Stimulated activated CD4-positive, alpha-beta T cell treated with anti-CD3 and anti-CD28 coated beads, Interleukin-4, amount 100 ng/mL, for 24 hours (primary cell): ENCODE measurements around the gene AKAP8L.

ENCODE experiments used
- DNase-seq: peaks from one replicate; pipeline ENCODE4 v3.0.0-alpha.2; 2020

AKAP8L gene

DNA sequence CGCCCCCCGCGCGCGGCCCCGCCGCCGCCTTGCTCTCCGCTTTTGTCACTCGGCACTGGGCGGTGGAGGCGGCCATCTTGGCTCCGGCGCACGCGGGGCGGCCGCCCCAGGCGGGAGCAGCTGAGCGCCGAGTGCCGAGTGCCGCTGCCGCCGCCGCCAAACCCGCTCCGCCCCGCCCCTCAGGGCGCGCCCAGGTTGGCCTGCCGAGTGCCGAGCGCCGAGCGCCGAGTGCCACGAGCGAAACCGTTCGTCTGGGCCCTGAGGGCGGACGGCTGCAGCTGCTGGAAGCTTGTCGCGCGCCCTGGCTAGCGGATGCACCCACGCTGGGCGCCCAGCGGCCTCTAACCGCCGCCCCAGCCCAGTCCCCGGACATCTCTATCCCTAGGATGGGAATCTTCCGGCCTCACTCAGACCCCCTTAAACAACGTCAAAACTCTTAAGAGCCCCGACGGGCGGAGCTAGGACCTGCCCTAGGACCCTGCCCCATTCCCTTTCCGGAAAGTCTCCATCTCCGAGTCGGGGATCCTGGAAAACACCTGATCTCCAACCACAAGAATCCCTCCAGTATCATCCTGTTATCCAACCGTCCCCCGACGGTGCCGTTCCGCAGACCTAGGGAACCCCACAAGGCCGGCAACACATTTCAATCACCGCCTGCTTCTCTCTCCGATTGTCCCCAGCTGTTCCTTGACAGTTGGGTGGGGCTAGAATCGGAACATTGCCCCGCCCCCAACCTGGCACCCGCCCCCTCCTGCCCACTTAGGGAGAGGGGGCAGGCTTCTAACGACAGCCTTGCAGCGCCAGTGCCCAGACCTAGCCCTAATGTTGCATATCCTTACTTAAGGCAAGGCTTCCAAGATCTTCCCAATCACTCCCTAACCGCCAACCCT is 14.1 kb upstream of the AKAP8L start:
- peak; percentile 92 for DNase-seq

DNA sequence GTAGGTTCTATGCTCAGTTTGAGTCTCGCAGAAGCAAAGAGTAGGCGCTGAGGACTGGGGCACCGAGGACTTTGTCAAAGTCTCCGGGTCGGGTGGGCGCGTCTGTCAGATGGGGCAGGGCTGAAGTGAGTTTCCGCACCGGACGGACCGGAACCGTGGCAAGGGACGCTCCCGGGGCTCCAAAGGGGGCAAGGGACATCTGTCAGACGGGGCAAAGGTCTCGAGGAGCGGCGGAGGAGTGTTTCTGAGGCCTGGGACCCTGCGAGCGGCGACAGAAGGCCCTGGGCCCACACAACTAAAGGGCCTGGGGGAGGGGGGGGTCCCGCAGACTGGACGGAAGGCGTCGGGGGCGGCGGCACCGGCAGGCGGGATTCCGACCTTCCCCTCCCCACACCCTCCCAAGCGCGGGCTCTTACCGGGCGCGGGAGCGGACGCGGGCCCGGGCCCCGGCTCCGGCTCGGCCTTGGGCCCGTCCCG is 13.3 kb upstream of the AKAP8L start:
- DNase-seq: peak; percentile 48

DNA sequence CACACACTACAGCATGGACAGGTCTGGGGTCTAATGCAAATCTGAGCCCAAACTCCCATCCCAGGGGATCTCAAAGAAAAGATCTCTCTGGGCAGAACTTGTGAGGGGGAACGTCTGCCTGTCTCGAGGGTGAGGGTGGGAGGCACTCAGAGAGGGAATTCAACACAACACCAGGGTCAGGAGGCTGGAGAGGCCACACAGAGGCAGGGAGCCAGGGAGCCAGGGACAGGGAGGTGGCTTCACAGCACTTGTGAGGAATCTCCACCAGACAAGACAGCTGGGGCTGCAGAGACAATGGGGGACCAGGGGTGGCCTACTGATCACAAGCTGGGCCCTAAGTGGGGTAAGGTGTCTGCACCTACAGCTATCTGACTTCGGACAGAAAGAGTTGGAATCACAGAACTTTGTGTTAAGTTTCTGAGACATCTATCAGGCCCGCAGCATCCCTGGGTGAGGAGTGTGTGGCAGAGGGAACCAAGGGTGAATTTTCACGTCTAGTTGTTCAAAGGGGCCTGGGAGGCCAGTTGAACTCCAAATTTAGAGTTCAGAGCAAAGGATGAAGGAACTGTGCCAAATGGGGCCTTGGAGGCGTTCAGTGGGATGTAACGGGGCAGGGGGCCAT is 12.7 kb upstream of the AKAP8L start:
- DNase-seq: no peak

DNA sequence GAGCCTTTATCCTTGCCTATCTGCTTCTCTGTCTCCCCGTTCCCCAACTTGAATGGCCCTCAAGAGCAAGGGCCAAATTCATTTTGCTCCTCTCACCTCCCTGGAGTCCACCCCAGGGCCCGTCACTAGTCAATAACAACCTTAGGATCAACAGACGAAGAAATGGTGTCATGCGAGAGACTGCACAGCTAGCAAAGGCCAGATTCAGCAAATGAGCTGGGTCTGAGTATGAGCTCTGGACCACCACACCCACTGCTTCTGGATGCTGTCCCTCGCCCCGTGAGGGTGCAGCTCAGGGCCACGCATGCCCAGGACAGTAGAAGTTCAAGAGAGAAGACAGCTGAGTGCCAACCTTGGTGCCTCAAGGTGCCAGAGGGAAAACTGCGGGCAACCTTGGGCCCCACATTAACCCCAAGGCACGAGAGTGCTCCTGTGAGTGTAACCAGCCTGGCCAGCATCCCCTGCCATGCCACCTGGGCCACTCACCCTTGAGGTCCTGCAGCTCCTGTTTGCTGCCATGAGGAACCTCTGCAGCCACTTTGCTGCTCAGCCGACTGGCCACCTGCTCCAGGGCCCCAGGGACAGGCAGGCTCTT is 11.8 kb upstream of the AKAP8L start:
- no peak for DNase-seq

DNA sequence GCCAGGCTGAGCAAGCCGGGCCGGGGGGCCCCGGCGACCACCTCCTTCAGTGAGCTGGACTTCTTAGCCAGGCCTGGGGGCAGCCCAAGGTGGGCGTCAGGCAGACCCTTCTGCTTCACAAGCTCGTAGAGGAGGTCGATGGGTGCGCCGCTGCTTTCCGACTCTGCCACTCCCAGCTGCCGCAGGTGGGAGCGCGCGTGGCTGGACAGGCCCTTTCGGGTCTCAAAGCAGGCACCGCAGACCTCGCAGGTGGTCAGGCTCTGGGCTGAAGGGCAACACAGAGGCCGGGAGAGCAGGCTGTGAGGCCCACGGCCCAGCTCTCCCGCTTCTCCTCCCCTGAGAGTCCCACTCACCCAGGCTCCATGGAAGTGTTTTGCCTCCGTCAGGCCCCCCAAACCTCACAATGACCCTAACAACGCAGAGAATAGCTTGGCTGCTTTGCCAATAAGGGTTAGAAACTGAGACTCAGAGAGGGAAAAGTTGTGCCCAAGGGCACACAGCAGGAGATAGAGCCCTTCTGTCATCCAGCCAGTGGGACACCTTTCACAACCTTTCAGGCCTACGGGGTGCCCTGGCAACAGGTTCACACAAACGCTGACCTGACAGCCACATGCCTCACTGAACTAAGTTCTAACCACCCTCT is 11.2 kb upstream of the AKAP8L start:
- no peak for DNase-seq

DNA sequence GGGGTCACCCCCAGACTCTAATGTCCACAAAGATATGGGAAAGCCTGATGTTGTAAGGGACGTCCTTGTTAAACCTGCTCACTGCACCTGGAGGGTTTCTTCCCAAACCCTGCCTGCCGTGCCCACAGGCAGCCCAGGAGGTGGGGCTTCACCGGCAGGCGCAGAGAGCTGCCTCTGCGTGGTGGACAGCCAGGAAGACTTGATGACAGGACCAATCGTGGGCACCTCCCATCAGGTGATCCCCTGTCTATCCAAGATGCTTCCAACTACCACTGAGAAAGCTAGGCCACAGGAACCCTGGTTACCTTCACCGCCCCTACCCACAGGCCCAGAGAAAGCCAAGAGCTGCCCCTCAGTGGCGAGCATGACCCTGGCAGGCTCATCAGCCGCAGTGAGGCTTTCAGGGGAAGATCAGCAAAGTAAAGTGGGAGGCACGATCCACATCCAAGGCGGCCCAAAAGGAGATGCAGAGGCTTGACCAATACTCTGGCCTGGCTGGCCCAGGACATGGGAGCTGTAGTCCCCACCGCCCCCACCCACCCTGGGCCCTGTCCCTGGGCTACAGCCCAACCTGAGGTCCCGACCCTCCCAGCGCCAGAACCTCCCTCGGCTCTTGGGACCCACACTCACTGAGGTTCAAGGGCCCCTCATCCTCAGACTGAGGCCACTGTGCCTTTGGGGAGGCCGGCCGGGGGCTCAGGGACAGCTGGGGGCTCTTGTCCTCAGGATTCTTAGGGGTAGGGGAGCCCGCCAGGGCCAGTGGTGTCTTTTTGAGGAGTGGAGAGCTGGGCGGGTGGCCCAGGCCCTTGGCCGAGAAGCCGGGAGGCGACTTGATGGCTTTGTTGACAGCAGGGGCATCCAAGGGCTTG is 10.4 kb upstream of the AKAP8L start:
- no peak for DNase-seq

DNA sequence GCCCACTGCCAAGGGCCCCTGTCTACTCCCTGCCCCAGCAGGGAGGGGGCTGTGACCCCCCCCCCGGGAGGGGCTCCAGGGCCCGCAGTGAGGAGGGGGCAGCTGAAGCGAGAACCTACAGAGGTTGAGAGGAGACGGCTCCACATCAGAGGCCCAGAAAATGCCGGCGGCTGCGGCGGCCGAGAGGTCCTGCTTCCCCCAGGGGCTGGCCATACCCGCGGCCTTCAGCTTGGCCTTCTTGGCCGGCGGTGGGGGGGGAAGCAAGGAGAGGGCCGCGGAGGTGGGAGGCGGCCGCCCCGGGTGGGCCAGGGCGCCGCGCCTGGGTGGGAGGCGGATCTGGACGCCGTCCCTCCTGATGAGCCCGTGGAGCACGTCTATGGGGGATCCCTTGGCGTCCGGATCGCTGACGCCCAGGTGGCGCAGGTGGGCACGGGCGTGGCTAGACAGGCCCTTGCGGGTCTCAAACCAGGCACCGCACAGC is 9.2 kb upstream of the AKAP8L start:
- no peak for DNase-seq

DNA sequence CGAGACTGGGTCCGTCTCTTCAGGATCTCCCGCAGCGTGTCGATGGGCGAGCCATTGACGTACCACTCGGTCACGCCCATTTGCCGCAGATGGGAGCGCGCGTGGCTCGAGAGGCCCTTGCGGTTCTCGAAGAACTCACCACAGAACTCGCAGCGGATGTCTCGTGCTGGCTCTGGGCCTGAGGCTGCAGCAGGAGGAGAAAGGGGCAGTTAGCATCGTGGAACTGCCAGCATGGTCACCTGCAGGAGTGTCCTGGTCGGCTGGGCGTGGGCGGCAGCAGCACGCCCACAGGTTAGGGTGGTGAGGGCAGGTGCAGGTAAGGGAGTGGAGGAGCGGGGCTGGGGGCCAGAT is 8.5 kb upstream of the AKAP8L start:
- DNase-seq: no peak

DNA sequence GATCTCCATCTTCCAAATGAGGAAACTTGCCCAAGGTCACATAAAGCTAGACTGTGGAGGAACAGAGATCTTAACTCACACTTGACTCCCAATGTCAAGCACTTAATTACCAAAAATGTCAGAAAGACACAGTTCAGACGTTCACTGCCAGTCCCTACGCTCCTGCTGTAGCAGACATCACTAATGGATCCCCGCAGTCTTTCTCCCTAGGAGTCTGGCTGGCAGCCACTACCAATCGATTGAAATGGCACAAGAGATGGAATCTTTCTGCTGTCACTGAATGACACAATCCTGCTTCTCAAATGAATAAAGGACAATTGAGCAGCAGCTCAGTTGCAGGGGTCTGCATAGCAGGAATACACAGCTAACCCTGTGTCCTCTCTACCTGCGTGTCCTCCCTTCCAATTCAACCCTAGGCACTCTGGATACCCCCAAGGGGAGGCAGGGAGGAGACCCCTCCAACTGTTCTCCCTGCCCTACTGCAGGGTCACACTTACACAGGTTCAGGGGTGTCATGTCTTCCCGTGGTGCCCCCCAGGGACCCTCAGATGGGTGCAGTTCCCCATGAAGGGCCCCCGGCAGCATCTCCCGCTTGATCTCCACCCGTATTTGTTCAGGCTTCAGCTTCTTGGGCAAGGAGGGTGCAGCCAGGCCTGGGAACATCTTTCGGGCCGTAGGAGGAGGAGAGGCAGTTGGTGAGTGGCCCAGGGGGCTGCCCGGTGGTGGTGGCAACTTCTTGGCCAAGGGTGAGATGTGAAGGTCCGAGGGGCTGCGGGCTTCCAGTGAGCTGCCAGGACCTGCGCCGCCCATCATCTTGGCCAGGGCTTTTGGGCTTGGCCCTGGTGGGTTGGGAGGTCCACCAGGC is 7.9 kb upstream of the AKAP8L start:
- no peak for DNase-seq

DNA sequence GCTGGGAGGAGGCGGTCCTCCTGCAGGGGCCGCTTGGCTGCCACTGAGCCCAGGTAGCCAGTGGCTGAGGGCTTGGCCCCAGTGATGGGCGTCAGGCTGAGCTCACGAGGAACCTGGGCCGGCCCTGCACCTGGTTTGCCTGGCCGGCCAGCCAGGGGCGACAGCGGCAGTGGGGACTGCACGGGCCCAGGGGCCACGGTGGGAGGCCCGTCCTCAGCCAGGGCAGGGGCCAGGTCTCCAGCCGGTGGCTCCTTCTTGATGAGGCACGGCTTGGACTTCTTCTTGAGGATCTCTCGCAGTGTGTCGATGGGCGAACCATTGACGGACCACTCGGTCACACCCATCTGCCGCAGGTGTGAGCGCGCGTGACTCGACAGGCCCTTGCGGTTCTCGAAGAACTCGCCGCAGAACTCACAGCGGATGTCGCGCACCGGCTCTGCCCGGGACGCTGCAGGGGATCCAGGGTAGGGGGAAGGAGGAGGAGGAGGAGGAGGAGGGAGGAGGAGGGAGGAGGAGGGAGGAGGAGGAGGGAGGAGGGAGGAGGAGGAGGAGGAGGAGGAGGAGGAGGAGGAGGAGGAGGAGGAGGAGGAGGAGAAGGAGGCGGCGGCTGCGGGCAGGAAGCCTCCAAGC is 6.6 kb upstream of the AKAP8L start:
- DNase-seq: no peak

DNA sequence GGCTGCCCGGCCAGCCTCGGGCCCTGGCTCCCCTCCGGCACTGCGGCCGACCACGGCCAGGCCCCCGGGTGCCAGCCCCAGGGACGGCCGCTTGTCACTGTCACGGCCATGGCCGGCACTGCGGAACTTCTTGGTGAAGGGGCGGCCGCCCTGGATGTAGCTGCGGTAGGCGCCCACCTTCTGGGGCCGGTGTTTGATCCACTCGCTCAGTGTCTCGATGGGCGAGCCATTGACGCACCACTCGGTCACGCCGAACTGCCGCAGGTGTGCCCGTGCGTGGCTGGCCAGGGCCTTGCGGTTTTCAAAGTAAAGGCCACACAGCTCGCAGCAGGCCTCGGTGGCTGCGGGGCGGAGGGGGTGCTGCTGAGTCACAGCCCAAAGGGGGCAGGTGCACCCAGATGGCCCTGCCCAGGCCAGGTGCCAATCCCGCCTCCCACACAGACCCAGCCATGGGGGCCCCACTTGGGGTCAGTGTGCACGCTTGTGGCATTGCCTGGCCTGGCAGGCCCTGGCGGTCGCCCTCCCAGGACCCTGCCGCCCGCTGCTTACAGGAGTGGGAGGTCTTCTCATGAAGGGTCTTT is 6.0 kb upstream of the AKAP8L start:
- no peak for DNase-seq

DNA sequence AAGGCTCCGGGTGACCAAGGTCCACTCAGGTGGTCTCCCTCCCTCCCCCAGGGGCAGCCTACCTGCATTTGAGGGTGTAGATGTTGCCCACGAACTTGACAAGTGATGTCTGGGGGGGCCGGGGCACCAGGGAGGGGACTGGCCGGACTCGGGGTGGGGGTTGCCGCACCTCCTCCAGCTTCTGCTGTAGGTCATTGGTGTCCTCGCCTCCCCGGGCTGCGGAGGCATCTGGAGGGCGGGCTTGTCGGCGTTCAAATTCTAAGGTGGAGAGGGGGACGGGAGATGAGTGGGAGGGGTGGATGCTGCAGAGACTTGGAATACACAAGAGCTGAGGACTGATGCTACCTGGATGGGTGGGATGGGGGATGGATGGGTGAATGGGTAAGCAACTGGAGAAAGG is 5.3 kb upstream of the AKAP8L start:
- no peak for DNase-seq

DNA sequence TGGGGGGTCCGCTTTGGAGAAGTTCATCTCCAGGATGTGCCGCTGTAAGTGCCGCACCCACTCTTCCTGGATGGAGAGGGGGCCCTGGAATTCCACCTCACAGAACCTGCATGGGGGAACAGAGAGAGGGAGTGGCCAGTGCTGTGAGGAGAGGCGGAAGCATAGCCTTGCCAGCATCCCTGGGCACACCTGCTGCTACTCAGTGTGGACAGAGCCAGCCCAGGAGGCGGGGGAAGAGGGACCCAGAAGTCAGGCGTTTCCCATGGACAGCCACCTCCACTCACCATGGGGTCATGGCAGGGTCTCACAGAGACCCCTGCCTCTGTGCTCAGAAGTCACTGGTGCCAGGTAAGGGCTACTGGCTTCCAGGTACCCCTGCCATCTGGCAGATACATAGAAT is 4.3 kb upstream of the AKAP8L start:
- no peak for DNase-seq

DNA sequence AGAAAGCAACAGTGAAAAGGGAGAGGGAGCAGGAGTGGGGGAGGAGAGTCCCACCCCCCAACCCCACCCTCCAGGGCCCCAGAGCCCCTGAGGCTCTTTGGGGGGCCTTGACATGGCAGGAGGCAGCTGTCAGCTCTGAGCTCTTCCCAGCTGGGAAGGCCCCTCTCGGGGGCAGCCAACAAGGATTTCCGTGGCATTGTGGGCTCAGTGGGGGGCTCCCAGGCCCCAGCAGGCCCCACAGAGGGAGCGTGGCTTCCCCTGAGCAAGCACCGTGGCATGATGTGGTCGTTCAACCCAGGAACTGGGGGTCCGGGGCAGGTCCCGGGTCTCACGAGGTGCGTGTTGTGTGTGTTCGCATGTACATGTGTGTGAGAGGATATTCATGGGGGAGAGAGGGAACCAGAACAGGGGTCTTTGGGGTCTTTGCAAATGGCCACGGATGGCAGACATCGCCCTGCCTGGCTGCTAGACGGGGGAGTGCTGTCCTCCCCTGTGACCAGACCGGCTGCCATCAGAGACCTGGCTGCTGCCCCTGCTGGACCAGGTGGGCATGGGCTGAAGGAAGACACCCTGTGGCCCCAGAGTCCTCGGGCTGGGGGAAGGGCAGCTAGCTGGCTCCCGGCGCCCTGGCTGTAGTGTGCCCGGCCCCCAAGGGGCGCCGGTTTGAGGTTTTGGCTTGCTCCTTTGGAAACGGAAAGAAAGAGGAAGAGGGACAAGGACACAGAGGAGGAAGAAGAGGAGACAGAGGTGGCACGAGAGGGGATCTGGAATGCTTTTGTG is 3.7 kb upstream of the AKAP8L start:
- DNase-seq: no peak

DNA sequence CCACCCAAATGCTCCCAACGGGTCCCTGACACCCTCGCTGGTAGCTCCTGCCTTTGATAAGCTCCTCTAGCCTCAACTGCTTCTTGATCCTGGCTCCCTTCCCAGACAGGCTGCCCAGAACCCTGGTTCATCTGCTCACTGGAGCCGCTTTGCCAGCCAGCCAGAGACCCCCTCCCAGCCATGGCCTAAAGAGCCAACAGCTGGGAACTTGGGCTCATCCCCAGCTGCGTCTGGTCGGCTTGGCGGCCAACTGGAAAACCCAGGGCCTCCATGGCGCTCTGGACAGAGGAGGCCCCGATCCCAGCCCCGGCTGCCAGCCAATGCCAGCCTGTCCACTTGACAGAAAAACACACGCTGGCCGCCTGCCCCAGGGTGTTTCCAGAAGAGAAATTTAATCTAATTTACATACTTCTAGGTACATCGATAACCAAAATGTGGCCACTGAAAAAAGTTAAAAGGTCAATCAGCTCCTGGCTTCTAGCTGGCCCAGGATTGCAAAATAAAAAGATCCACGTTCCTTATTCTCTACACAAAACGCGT is 3.0 kb upstream of the AKAP8L start:
- DNase-seq: no peak

DNA sequence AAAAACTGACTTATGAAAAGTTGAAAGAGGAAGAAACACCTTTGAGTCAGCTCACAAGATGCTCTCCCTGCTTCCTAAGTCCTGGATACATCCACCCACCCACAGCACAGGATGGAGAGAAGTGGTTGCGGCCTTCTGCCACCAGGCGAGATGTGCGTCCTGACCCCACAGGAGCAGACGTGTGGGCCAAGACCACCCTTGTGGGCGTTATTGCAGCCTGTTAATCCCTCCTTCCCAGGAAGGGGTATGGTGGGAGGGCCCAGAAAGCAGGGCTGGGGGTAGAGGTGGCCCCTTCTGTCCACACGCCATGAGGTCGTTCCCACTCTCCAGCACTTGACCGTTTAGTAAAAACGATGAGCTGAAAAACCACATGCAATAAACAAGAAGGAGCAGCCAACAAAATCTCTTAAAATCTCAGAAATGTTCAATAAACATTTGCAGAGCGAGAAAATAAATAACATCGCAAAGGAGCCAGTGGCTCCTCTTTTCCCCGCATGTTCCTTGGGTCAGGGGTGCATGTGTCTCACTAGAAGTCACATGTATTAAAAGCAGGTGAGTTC is 2.4 kb upstream of the AKAP8L start:
- no peak for DNase-seq

DNA sequence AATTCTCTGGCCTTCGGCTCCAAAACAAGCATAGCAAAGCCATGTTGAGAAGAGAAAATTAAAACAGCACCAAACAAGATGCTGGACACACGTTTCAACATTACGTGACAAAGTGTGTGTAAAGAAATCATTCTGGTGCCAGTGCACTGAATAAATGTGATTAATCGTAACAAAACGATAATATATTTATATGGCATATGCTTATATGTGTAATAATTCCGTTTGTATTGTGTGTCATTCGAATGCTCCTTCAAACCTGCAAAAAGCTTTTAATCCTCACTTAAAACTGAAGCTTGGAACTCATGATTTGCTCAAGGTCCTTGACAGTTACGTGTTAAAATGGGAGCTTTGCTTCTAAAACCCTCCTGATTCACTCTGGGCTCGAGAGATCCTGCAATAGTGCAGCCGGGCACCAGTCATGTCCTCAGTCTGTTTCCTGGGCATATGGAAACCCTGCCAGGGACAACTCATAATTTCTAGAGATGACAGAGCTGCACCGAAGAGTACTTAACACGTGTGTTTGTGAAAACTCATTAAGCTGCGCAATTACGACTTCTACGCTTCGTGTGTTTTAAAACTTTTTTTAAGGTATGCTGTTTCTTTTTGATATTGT is 731 bp upstream of the AKAP8L start:
- no peak for DNase-seq

DNA sequence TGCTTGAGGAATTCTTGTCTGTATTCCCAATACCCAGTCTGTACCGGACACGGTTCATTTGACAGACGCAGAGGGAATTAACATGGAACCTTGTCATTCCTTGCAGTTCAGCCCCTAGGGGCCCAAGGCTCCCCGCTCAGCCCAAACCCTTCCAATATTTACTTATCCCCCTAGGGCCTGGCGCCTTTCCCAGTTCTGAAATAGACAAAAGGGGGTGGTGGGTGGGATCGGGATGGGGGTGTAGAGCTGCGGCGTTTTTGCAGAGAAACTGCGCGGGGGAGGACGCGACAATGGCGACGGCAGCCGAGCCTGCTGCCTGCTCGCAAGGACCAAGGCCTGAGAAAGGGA is 583 bp downstream of the AKAP8L start:
- DNase-seq: no peak

DNA sequence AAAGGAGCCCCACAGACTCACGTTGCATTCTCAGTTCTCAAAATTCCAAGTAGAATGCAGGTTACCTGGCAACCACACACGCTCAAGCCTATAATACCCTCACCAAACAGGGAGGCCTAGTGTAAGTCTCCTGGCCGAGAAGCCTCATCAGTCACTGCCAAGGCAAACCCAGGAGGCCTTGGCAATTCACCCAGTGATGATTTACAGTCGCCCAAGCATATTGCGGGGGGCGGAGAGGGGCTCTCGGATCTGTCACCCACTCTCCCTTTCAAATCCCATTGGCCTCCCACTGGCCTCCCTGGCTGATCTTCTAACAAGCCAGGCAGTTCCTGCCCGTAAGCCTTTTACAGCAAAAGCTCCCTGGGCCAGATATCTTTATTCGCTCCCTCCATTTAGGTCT is 1.1 kb downstream of the AKAP8L start:
- DNase-seq: no peak
